K562 (cell line): ENCODE measurements around the gene ZBTB48. TPM values are rescaled to one million over a fixed set of nuclear protein-coding genes. Genes with fewer than 3 reads are reported as not detected.

Experiments
- BACH1 ChIP-seq: fragments of 200-800 bp; sonication (Bioruptor generic); IDR thresholded peaks from 2 replicates; pipeline ENCODE4 v1.6.1; 2016; ENCODE audit warnings: missing genetic modification characterization, missing compliant biosample characterization
- CAMTA2 ChIP-seq: fragments of 250-450 bp; sonication (Bioruptor Pico); conservative IDR thresholded peaks from 2 replicates; pipeline ENCODE4 v1.5.1; 2022
- ETV6 ChIP-seq, 3 experiments: fragments of 150-350 bp in 1 of 3; sonication (generic) in 1 of 3; formaldehyde crosslinking in 1 of 3; IDR thresholded peaks; 2 replicates each; pipeline versions ENCODE4 v1.6.1 to v1.8.0; 2014 to 2022; ENCODE audit warnings: borderline replicate concordance in 2 of 3, low read depth in 2 of 3, antibody characterized with exemption in 1 of 3, low read length in 1 of 3, mild to moderate bottlenecking in 1 of 3, missing genetic modification reagents in 1 of 3
- KDM1A ChIP-seq, 2 experiments: fragments of 450-650 bp; IDR thresholded peaks; 2 replicates each; pipeline ENCODE4 v1.6.1; 2016; ENCODE audit warnings: mild to moderate bottlenecking in 2 of 2
- MAFK ChIP-seq: IDR thresholded peaks from 2 replicates; pipeline ENCODE4 v1.6.1; 2011; ENCODE audit warnings: low read length, improper control_type of control experiment
- MBD2 ChIP-seq: sonication (generic); IDR thresholded peaks from 2 replicates; pipeline ENCODE4 v1.6.1; 2016; ENCODE audit warnings: low read depth, borderline replicate concordance
- NFE2 ChIP-seq: IDR thresholded peaks from 2 replicates; pipeline ENCODE4 v1.6.1; 2014; ENCODE audit warnings: antibody characterized with exemption, low read depth
- NRF1 ChIP-seq, 2 experiments: fragments of 450-650 bp; IDR thresholded peaks in 1 of 2; conservative IDR thresholded peaks in 1 of 2; 2 replicates each; pipeline ENCODE4 v1.6.1; 2014; ENCODE audit warnings: mild to moderate bottlenecking in 2 of 2
- PHF8 ChIP-seq: fragments of 200-600 bp; sonication (generic); IDR thresholded peaks from 2 replicates; pipeline ENCODE4 v1.6.1; 2012; ENCODE audit warnings: mixed run types, mild to moderate bottlenecking, inconsistent platforms, low read length, moderate library complexity, borderline replicate concordance
- RFX5 ChIP-seq: IDR thresholded peaks from 2 replicates; pipeline ENCODE4 v1.6.1; 2011; ENCODE audit warnings: low read depth, mild to moderate bottlenecking, improper control_type of control experiment, low read length
- SREBF1 ChIP-seq: fragments of 150-350 bp; IDR thresholded peaks from 2 replicates; pipeline ENCODE4 v1.6.1; 2014; ENCODE audit warnings: antibody characterized with exemption, low read depth, low read length, borderline replicate concordance
- ZFX ChIP-seq: sonication (generic); formaldehyde crosslinking; IDR thresholded peaks from 2 replicates; pipeline ENCODE4 v1.8.0; 2022; ENCODE audit warnings: mild to moderate bottlenecking, missing genetic modification reagents, moderate library complexity
- ZNF165 ChIP-seq: fragments of 250-450 bp; sonication (Bioruptor Pico); IDR thresholded peaks from 2 replicates; pipeline ENCODE4 v1.4.0; 2020; ENCODE audit warnings: borderline replicate concordance
- ZNF239 ChIP-seq: fragments of 250-450 bp; sonication (Bioruptor Pico); IDR thresholded peaks from 2 replicates; pipeline ENCODE4 v1.4.0; 2020; ENCODE audit warnings: mild to moderate bottlenecking
- ZNF696 ChIP-seq: fragments of 250-450 bp; sonication (Bioruptor Pico); conservative IDR thresholded peaks from 2 replicates; pipeline ENCODE4 v1.4.0; 2020; ENCODE audit warnings: mild to moderate bottlenecking, moderate library complexity
- ZNF764 ChIP-seq: fragments of 250-450 bp; sonication (Bioruptor Pico); IDR thresholded peaks from 2 replicates; pipeline ENCODE4 v1.4.0; 2020; ENCODE audit warnings: low read depth, mild to moderate bottlenecking, moderate library complexity
- polyA plus RNA-seq, 8 experiments: library from polyadenylated mRNA; depleted of rRNA in 4 of 8; stranded (reverse) in 5 of 8; unstranded in 3 of 8; fragments of >200 nt; fragmentation: Nextera tagmentation in 2 of 8; fragmentation: Illumina TruSeq in 1 of 8; extraction: Ambion mirVana in 2 of 8; extraction: Trizol in 1 of 8; gene quantifications; 2 replicates each; pipeline versions ENCODE4 v1.2.1 to v1.2.3, GENCODE V29; 2011 to 2014; ENCODE audit warnings: inconsistent platforms in 1 of 8, missing spikeins in 1 of 8
- total RNA-seq, 7 experiments: library from RNA; depleted of rRNA in 6 of 7; stranded (reverse); fragments of >200 nt in 6 of 7; fragmentation: Illumina TruSeq in 2 of 7; extraction: Trizol in 2 of 7; gene quantifications; 2 replicates each; pipeline versions ENCODE4 v1.2.1 to v1.2.3, GENCODE V29; 2011 to 2021; ENCODE audit warnings: low replicate concordance in 1 of 7
- TF ChIP-seq, protein P1 (sequence below), 2 experiments: fragments of 450-650 bp; conservative IDR thresholded peaks; 2 replicates each; pipeline ENCODE4 v1.6.1; 2017; ENCODE audit warnings: mild to moderate bottlenecking in 2 of 2, moderate library complexity in 2 of 2
- TF ChIP-seq, protein P2 (sequence below): conservative IDR thresholded peaks from 2 replicates; pipeline ENCODE4 v1.6.1; 2011; ENCODE audit warnings: low read depth, mild to moderate bottlenecking, low read length; ENCODE audit not compliant: control insufficient read depth
- TF ChIP-seq, protein P3 (sequence below): sonication (generic); formaldehyde crosslinking; IDR thresholded peaks from 2 replicates; pipeline ENCODE4 v1.8.0; 2023; ENCODE audit warnings: mild to moderate bottlenecking, missing genetic modification reagents
- TF ChIP-seq, protein P4 (sequence below): sonication (generic); formaldehyde crosslinking; IDR thresholded peaks from 2 replicates; pipeline ENCODE4 v1.9.0; 2022; ENCODE audit warnings: mild to moderate bottlenecking, missing genetic modification reagents

ZBTB48 gene
- total and polyA plus RNA-seq, 9 of the 15 experiments (the other 6 are each of a cell fraction or from before 2014, with no cell fraction given) = 1.9 to 66.9 (median 29.5) TPM

DNA sequence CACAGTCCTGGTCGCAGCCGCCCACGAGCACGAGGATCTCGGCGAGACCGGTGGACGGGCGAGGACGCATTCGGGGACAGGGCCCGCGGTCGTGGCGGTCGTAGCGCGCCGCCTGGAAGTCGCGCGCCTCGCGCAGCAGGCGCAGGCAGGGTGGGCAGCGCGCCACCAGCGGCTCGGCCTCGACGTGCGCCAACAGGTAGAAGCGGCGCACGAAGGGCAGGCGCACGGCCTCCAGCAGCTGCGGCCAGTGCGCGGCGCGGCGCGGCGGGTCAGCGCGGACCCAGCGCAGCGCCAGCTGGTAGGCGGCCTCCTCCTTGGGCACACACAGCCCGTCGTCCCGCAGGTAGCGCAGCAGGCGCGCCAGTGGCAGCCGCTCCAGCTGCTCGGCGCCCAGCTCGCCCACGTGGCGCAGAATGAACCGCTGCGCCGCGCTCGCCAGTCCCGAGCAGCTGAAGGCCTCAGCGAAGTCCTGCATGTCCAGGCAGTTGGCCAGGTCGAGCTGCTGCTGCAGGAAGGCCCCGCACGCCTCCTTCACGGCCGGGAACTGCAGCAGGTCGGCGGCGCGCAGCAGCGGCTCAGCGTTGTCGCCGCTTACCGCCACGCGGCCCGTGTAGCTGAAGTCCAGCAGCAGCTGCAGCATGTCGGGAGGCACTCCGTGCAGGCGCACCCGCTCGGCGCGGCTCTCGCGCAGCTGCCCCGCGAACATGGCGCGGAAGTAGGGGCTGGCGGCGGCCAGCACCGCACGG lies 22.3 kb downstream of the ZBTB48 start (continued):
- peak; percentile 41; the same call in 1 of the 2 replicates for TF ChIP-seq PHF8
- peak; percentile 69; the same call in 1 of the 2 replicates for TF ChIP-seq ZFX (CRISPR knock-in tag)
- TF ChIP-seq, protein P1, sequence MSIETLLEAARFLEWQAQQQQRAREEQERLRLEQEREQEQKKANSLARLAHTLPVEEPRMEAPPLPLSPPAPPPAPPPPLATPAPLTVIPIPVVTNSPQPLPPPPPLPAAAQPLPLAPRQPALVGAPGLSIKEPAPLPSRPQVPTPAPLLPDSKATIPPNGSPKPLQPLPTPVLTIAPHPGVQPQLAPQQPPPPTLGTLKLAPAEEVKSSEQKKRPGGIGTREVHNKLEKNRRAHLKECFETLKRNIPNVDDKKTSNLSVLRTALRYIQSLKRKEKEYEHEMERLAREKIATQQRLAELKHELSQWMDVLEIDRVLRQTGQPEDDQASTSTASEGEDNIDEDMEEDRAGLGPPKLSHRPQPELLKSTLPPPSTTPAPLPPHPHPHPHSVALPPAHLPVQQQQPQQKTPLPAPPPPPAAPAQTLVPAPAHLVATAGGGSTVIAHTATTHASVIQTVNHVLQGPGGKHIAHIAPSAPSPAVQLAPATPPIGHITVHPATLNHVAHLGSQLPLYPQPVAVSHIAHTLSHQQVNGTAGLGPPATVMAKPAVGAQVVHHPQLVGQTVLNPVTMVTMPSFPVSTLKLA (conservative IDR thresholded peaks at IDR 0.05) = peak; percentile 64 to 85
- TF ChIP-seq ZNF165 (CRISPR knock-in tag) = 0 out of 2 replicates have a peak, but pooled peaks have one; percentile 46
- peak; percentile 31; the same call in 1 of the 2 replicates for TF ChIP-seq ZNF239 (CRISPR knock-in tag)
- TF ChIP-seq MAFK = no peak
- TF ChIP-seq NFE2 = no peak
- no peak for TF ChIP-seq RFX5
- TF ChIP-seq KDM1A (IDR thresholded peaks at IDR 0.05) = no peak
- no peak for TF ChIP-seq SREBF1
- peak; percentile 23; the same call in 1 of the 2 replicates for TF ChIP-seq CAMTA2 (CRISPR knock-in tag)
- TF ChIP-seq, protein P2, sequence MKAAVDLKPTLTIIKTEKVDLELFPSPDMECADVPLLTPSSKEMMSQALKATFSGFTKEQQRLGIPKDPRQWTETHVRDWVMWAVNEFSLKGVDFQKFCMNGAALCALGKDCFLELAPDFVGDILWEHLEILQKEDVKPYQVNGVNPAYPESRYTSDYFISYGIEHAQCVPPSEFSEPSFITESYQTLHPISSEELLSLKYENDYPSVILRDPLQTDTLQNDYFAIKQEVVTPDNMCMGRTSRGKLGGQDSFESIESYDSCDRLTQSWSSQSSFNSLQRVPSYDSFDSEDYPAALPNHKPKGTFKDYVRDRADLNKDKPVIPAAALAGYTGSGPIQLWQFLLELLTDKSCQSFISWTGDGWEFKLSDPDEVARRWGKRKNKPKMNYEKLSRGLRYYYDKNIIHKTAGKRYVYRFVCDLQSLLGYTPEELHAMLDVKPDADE = peak; percentile 50
- TF ChIP-seq NRF1 (conservative IDR thresholded peaks at IDR 0.05 in 1 of 2, IDR thresholded peaks at IDR 0.05 in 1 of 2) = peak; percentile 83 to 85
- TF ChIP-seq ZNF696 (CRISPR knock-in tag) = no peak
- no peak for TF ChIP-seq ETV6 (IDR thresholded peaks at IDR 0.05; ENCODE audit: borderline replicate concordance in 1 of 2, low read depth in 2 of 2, low read length in 1 of 2)
- TF ChIP-seq ETV6 (CRISPR knock-in tag; IDR thresholded peaks at IDR 0.05; ENCODE audit: borderline replicate concordance) = 0 out of 2 replicates have a peak, but pooled peaks have one; percentile 74
- no peak for TF ChIP-seq ZNF764 (CRISPR knock-in tag)
- no peak for TF ChIP-seq MBD2
- TF ChIP-seq, protein P3, sequence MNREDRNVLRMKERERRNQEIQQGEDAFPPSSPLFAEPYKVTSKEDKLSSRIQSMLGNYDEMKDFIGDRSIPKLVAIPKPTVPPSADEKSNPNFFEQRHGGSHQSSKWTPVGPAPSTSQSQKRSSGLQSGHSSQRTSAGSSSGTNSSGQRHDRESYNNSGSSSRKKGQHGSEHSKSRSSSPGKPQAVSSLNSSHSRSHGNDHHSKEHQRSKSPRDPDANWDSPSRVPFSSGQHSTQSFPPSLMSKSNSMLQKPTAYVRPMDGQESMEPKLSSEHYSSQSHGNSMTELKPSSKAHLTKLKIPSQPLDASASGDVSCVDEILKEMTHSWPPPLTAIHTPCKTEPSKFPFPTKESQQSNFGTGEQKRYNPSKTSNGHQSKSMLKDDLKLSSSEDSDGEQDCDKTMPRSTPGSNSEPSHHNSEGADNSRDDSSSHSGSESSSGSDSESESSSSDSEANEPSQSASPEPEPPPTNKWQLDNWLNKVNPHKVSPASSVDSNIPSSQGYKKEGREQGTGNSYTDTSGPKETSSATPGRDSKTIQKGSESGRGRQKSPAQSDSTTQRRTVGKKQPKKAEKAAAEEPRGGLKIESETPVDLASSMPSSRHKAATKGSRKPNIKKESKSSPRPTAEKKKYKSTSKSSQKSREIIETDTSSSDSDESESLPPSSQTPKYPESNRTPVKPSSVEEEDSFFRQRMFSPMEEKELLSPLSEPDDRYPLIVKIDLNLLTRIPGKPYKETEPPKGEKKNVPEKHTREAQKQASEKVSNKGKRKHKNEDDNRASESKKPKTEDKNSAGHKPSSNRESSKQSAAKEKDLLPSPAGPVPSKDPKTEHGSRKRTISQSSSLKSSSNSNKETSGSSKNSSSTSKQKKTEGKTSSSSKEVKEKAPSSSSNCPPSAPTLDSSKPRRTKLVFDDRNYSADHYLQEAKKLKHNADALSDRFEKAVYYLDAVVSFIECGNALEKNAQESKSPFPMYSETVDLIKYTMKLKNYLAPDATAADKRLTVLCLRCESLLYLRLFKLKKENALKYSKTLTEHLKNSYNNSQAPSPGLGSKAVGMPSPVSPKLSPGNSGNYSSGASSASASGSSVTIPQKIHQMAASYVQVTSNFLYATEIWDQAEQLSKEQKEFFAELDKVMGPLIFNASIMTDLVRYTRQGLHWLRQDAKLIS (CRISPR knock-in tag) = no peak
- TF ChIP-seq BACH1 = no peak
- TF ChIP-seq, protein P4, sequence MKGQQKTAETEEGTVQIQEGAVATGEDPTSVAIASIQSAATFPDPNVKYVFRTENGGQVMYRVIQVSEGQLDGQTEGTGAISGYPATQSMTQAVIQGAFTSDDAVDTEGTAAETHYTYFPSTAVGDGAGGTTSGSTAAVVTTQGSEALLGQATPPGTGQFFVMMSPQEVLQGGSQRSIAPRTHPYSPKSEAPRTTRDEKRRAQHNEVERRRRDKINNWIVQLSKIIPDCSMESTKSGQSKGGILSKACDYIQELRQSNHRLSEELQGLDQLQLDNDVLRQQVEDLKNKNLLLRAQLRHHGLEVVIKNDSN (CRISPR knock-in tag) = peak; percentile 37; the same call in 1 of the 2 replicates
